Stomach (tissue), 9 donors: ENCODE data around the gene SGIP1. TPM values are rescaled to one million over a fixed set of nuclear protein-coding genes. Genes with fewer than 3 reads are reported as not detected.

Source experiments
- DNase-seq, 2 donors: peaks; one replicate each; pipeline versions ENCODE4 v3.0.0 to v3.0.0-alpha.2; 2013 to 2019
- H3K27ac ChIP-seq, 5 donors: fragments of 200-600 bp in 4 of 5; sonication (generic) in 4 of 5; one replicate each; pipeline ENCODE4 v1.5.1; 2013 to 2019; ENCODE audit warnings: mild to moderate bottlenecking in 1 of 5, moderate library complexity in 1 of 5
- H3K27me3 ChIP-seq, 3 donors: fragments of 200-600 bp; sonication (generic); one replicate each; pipeline ENCODE4 v1.5.1; 2017 to 2019; ENCODE audit warnings: mixed run types in 1 of 3
- H3K36me3 ChIP-seq, 4 donors: fragments of 200-600 bp; sonication (generic); 1 replicate in 3 of 4; 2 replicates in 1 of 4; pipeline ENCODE4 v1.5.1; 2016 to 2019
- H3K4me1 ChIP-seq, 4 donors: fragments of 200-600 bp; sonication (generic); one replicate each; pipeline ENCODE4 v1.5.1; 2016 to 2019
- H3K4me3 ChIP-seq, 4 donors: fragments of 200-600 bp; sonication (generic) in 3 of 4; one replicate each; pipeline ENCODE4 v1.5.1; 2016 to 2019; ENCODE audit warnings: mild to moderate bottlenecking in 1 of 4
- H3K9me3 ChIP-seq, 4 donors: fragments of 200-600 bp; sonication (generic); one replicate each; pipeline ENCODE4 v1.5.1; 2016 to 2019
- EP300 ChIP-seq: sonication (generic); formaldehyde crosslinking; IDR thresholded peaks from one replicate; pipeline ENCODE4 v1.6.1; 2017; ENCODE audit warnings: antibody characterized with exemption
- POLR2A ChIP-seq, 4 donors: fragments of 450-650 bp; IDR thresholded peaks; one replicate each; pipeline ENCODE4 v1.6.1; 2016; ENCODE audit warnings: antibody characterized with exemption in 4 of 4, control low read depth in 2 of 4, mild to moderate bottlenecking in 1 of 4, moderate library complexity in 1 of 4
- POLR2AphosphoS5 ChIP-seq, 3 donors: sonication (generic); formaldehyde crosslinking; IDR thresholded peaks; one replicate each; pipeline ENCODE4 v1.6.1; 2016; ENCODE audit warnings: antibody characterized with exemption in 3 of 3
- WGBS, 5 donors: extraction: QIAGEN DNeasy Blood & Tissue Kit in 3 of 5; methylation state at CpG; one replicate each; pipeline versions ENCODE4 v1.1.5 to v1.1.7; 2013 to 2018; 5-methylcytosine and 5-hydroxymethylcytosine counted together
- intact Hi-C: fragments of 100-400 bp; cut with DNase I; formaldehyde crosslinking; loops from one replicate; pipeline ENCODE4 v1.15.1; 2023; ENCODE audit warnings: low total_unique reads
- polyA plus RNA-seq, 3 donors: library from polyadenylated mRNA; stranded (reverse); fragments of 200-250 nt; gene quantifications; one replicate each; pipeline ENCODE4 v1.2.3, GENCODE V29; 2013
- total RNA-seq, 5 donors: library from RNA; depleted of rRNA; stranded (reverse); fragments of >200 nt; gene quantifications; one replicate each; pipeline versions ENCODE4 v1.1.0 to v1.2.3, GENCODE V29; 2014 to 2016
- TF ChIP-seq, protein P1 (sequence below), 7 experiments: fragments of 450-650 bp in 4 of 7; fragments of 200-600 bp in 3 of 7; sonication (generic) in 3 of 7; IDR thresholded peaks; one replicate each; pipeline ENCODE4 v1.5.1; 2016 to 2019; ENCODE audit warnings: antibody characterized with exemption in 7 of 7, control low read depth in 2 of 7, mild to moderate bottlenecking in 1 of 7
- donor health status: healthy with polysubstance abuse.
- donor health status: Bipolar disorder and iron deficiency.
- donor health status: healthy.

The SGIP1 gene
- total and polyA plus RNA-seq, 8 donors, result 1.2 to 44.9 (median 3.0) TPM; not detected in 1

DNA sequence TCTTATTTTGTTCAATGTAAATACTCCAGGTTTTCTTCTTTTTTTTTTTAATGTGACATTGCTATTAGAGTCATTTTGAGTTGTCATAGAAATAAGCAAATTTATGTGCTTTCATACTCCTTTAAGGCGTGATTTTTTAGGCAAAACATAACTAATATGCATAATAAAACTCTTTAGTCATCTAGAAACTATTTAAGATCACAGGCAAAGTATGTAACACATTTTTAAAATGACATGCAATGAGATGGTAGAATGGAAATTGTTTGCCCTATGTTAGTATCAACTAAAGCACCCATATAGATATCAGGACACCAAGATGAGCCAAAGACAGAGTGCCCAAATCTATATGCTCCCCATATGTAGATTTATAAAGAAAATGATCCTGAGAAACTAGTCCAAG, 41.5 kb upstream of the SGIP1 start:
- 75 to 93% (median 84%) methylated on average over 1 of the region's 1 CpG for WGBS, 5 donors
- no peak for TF ChIP-seq EP300
- TF ChIP-seq POLR2A (IDR thresholded peaks at IDR 0.05), result no peak
- TF ChIP-seq, protein P1, sequence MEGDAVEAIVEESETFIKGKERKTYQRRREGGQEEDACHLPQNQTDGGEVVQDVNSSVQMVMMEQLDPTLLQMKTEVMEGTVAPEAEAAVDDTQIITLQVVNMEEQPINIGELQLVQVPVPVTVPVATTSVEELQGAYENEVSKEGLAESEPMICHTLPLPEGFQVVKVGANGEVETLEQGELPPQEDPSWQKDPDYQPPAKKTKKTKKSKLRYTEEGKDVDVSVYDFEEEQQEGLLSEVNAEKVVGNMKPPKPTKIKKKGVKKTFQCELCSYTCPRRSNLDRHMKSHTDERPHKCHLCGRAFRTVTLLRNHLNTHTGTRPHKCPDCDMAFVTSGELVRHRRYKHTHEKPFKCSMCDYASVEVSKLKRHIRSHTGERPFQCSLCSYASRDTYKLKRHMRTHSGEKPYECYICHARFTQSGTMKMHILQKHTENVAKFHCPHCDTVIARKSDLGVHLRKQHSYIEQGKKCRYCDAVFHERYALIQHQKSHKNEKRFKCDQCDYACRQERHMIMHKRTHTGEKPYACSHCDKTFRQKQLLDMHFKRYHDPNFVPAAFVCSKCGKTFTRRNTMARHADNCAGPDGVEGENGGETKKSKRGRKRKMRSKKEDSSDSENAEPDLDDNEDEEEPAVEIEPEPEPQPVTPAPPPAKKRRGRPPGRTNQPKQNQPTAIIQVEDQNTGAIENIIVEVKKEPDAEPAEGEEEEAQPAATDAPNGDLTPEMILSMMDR (IDR thresholded peaks at IDR 0.05), result no peak
- no peak for TF ChIP-seq POLR2AphosphoS5 (IDR thresholded peaks at IDR 0.05)
- intact Hi-C loops, result no loop called here

DNA sequence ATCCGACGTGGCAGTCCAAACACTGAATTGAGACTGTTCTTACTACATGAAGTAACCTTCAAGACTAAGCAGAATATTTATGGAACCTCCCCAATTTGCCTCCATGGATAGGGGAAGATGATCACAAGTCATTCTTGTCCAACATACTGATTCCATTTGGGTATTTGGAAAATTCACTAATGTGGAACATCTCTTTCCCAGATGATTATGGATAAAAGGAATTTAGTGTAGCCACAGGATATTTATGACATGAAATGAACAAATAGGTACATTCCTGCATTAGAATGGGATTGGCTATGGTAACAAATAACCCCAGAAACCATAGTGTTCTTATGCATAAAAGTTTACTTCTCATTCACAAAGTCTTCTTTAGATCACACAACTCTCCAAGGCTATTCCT, 40.2 kb upstream of the SGIP1 start:
- DNase-seq, result no peak
- H3K36me3 ChIP-seq, result no peaks in the 10 kb centered on the region
- no peaks in the 10 kb centered on the region for H3K4me1 ChIP-seq
- TF ChIP-seq, protein P1 (IDR thresholded peaks at IDR 0.05), result no peak
- TF ChIP-seq POLR2AphosphoS5 (IDR thresholded peaks at IDR 0.05) (no peak), EP300 (no peak), POLR2A (IDR thresholded peaks at IDR 0.05) (no peak)
- H3K27ac ChIP-seq, result no peak overlapping the region
- intact Hi-C loops, result no loop called here
- no peak overlapping the region for H3K4me3 ChIP-seq
- no peaks in the 10 kb centered on the region for H3K27me3 ChIP-seq
- WGBS, 5 donors, result 94 to 100% (median 98%) methylated on average over 2 of the region's 2 CpGs
- H3K9me3 ChIP-seq, result no peaks in the 10 kb centered on the region

More for the DNA sequence above, 41.5 kb upstream of the SGIP1 start:
- no peak overlapping the region for H3K4me3 ChIP-seq
- H3K4me1 ChIP-seq, result no peaks in the 10 kb centered on the region
- no peaks in the 10 kb centered on the region for H3K36me3 ChIP-seq
- DNase-seq, result no peak
- H3K27me3 ChIP-seq, result no peaks in the 10 kb centered on the region
- no peak overlapping the region for H3K27ac ChIP-seq
- H3K9me3 ChIP-seq, result no peaks in the 10 kb centered on the region

DNA sequence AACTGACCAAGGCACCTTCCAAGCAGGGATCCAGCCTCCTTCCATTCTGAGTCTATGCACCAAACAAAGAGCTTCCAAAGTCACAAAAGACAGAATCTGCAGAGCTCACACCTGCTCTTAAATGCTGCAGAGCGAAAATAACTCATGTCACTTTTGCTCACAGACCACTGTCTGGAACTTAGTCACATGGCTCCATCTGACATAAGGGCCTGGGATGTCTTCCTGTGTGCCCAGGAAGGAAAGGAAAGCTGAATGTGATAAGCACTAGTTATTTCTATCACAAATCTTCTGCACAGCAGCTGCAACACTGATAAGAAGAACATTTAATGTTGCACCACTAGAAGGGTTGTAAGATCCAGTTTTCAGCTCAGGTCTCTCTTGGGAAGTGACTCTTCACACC, 39.5 kb upstream of the SGIP1 start:
- no peak for DNase-seq
- Histone ChIP-seq H3K4me3 (no peak overlapping the region), H3K27ac (no peak overlapping the region), H3K9me3 (no peaks in the 10 kb centered on the region), H3K4me1 (no peaks in the 10 kb centered on the region), H3K27me3 (no peaks in the 10 kb centered on the region), H3K36me3 (no peaks in the 10 kb centered on the region)
- intact Hi-C loops, result no loop called here
- 72 to 90% (median 88%) methylated on average over 1 of the region's 1 CpG for WGBS, 5 donors
- no peak for TF ChIP-seq POLR2AphosphoS5 (IDR thresholded peaks at IDR 0.05)
- TF ChIP-seq, protein P1 (IDR thresholded peaks at IDR 0.05), result no peak
- TF ChIP-seq POLR2A (IDR thresholded peaks at IDR 0.05), result no peak
- TF ChIP-seq EP300, result no peak

DNA sequence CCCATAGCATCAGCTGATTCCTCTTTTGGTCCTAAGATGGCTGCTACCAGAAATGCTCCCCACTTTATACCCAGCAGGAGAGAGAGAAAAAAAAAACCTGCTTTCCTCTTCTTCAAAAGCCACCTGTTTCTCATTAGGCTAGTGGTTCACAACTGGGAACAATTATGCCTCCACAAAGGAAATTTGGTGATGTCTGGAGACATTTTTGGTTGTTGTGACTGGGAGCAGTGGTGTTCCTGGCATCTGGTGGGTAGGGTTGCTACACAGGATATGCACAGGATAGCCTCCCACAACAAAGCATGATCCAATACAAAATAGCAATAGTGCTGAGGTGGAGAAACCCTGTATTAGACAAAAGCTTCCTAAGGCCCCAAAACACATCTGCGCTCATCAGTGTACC, 38.5 kb upstream of the SGIP1 start:
- intact Hi-C loops, result no loop called here
- DNase-seq, result no peak
- WGBS, 5 donors, result 62 to 97% (median 95%) methylated on average over 1 of the region's 1 CpG
- no peak overlapping the region for H3K27ac ChIP-seq
- H3K27me3 ChIP-seq, result no peaks in the 10 kb centered on the region
- no peaks in the 10 kb centered on the region for H3K9me3 ChIP-seq
- no peaks in the 10 kb centered on the region for H3K36me3 ChIP-seq
- H3K4me1 ChIP-seq, result no peaks in the 10 kb centered on the region
- H3K4me3 ChIP-seq, result no peak overlapping the region
- TF ChIP-seq EP300 (no peak), POLR2A (IDR thresholded peaks at IDR 0.05) (no peak), POLR2AphosphoS5 (IDR thresholded peaks at IDR 0.05) (no peak)
- TF ChIP-seq, protein P1 (IDR thresholded peaks at IDR 0.05), result no peak
